SK-N-SH (cell line): ENCODE measurements around the gene GCNT3. TPM values are rescaled to one million over a fixed set of nuclear protein-coding genes. Genes with fewer than 3 reads are reported as not detected.
A peak's percentile ranks its signal among the peaks of the same experiment; 100 is the strongest.

Experiments used
- CTCF ChIA-PET: fragments of 300-600, 350-600 bp; formaldehyde crosslinking; extraction: SDS; loops from one replicate; lab custom pipeline; 2021; lab: Yijun Ruan, JAX
- POLR2A ChIA-PET: fragments of 350-600 bp; sonication (Branson Sonifier 250); formaldehyde crosslinking; extraction: SDS; loops from one replicate; lab custom pipeline; 2020; ENCODE audit warnings: antibody characterized with exemption, inconsistent platforms; lab: Yijun Ruan, JAX
- DNase-seq: peaks from one replicate; pipeline ENCODE4 v3.0.0; 2012
- H2AFZ ChIP-seq: fragments of 200-600 bp; sonication (generic); 2 replicates; pipeline ENCODE4 v1.8.1; 2016; ENCODE audit warnings: antibody characterized with exemption, mild to moderate bottlenecking, low read depth
- H3F3A ChIP-seq: fragments of 200-600 bp; sonication (generic); replicated peaks from 2 replicates; pipeline ENCODE3; 2016; ENCODE audit warnings: antibody characterized with exemption, mild to moderate bottlenecking; ENCODE audit not compliant: insufficient read depth
- H3K27ac ChIP-seq, 2 experiments: fragments of 200-500 bp in 1 of 2; fragments of 200-600 bp in 1 of 2; sonication (Bioruptor generic) in 1 of 2; sonication (generic), shearing (Covaris generic) in 1 of 2; 2 replicates each; pipeline versions ENCODE4 v1.5.1 to v1.6.1; 2014 to 2016; ENCODE audit warnings: low read depth in 2 of 2, inconsistent platforms in 1 of 2, low read length in 1 of 2, mild to moderate bottlenecking in 1 of 2, mixed read lengths in 1 of 2
- H3K27me3 ChIP-seq: fragments of 200-600 bp; sonication (generic), shearing (Covaris generic); 2 replicates; pipeline ENCODE4 v1.6.1; 2016; ENCODE audit warnings: mixed run types; ENCODE audit not compliant: insufficient read depth
- H3K36me3 ChIP-seq, 2 experiments: fragments of 200-500 bp in 1 of 2; fragments of 200-600 bp in 1 of 2; sonication (Bioruptor generic) in 1 of 2; sonication (generic) in 1 of 2; replicated peaks in 1 of 2; 2 replicates each; pipeline versions ENCODE3 to v1.5.1; 2014 to 2016; ENCODE audit warnings: low read length in 1 of 2, mild to moderate bottlenecking in 1 of 2; ENCODE audit not compliant: insufficient read depth in 2 of 2, control insufficient read depth in 1 of 2
- H3K4me1 ChIP-seq, 2 experiments: fragments of 200-500 bp in 1 of 2; fragments of 200-600 bp in 1 of 2; sonication (Bioruptor generic) in 1 of 2; sonication (generic), shearing (Covaris generic) in 1 of 2; 2 replicates each; pipeline versions ENCODE4 v1.5.1 to v1.6.1; 2014 to 2016; ENCODE audit warnings: low read depth in 1 of 2, low read length in 1 of 2, mixed run types in 1 of 2; ENCODE audit not compliant: insufficient read depth in 2 of 2, control insufficient read depth in 1 of 2
- H3K4me2 ChIP-seq: fragments of 200-600 bp; sonication (generic), shearing (Covaris generic); 2 replicates; pipeline ENCODE4 v1.6.1; 2017; ENCODE audit warnings: mixed run types
- H3K4me3 ChIP-seq, 2 experiments: fragments of 200-500 bp in 1 of 2; fragments of 200-600 bp in 1 of 2; sonication (Bioruptor generic) in 1 of 2; sonication (generic), shearing (Covaris generic) in 1 of 2; 2 replicates each; pipeline versions ENCODE4 v1.5.1 to v1.8.1; 2014 to 2016; ENCODE audit warnings: low read depth in 2 of 2, inconsistent platforms in 1 of 2, low read length in 1 of 2, mild to moderate bottlenecking in 1 of 2, mixed read lengths in 1 of 2, moderate library complexity in 1 of 2
- H3K79me2 ChIP-seq: fragments of 200-600 bp; sonication (generic); 2 replicates; pipeline ENCODE4 v1.8.1; 2017; ENCODE audit warnings: mild to moderate bottlenecking; ENCODE audit not compliant: insufficient read depth
- H3K9ac ChIP-seq: fragments of 200-600 bp; sonication (generic); 2 replicates; pipeline ENCODE4 v1.6.1; 2017; ENCODE audit warnings: mixed run types
- H3K9me2 ChIP-seq: fragments of 200-600 bp; sonication (generic); 2 replicates; pipeline ENCODE4 v1.6.1; 2017; ENCODE audit warnings: mixed run types
- H3K9me3 ChIP-seq: fragments of 200-600 bp; sonication (generic); 2 replicates; pipeline ENCODE4 v1.6.1; 2017; ENCODE audit warnings: mixed run types, mild to moderate bottlenecking, moderate library complexity
- H4K20me1 ChIP-seq: fragments of 200-600 bp; sonication (generic); 2 replicates; pipeline ENCODE4 v1.6.1; 2017; ENCODE audit warnings: mild to moderate bottlenecking, mixed run types; ENCODE audit not compliant: insufficient read depth
- CTCF ChIP-seq: fragments of 200-600 bp; sonication (generic); IDR thresholded peaks from 2 replicates; pipeline ENCODE4 v1.6.1; 2017; ENCODE audit warnings: antibody characterized with exemption, mild to moderate bottlenecking, moderate library complexity
- TAF1 ChIP-seq: IDR thresholded peaks from 2 replicates; pipeline ENCODE4 v1.6.1; 2012; ENCODE audit warnings: low read depth, mild to moderate bottlenecking, low read length, moderate library complexity, borderline replicate concordance
- YY1 ChIP-seq: IDR thresholded peaks from 2 replicates; pipeline ENCODE4 v1.4.0; 2012; ENCODE audit warnings: low read depth, mild to moderate bottlenecking
- WGBS: methylation state at CpG from one replicate; pipeline ENCODE4 v1.1.6; 2017; ENCODE audit warnings: low lambda C conversion rate; 5-methylcytosine and 5-hydroxymethylcytosine counted together
- polyA plus RNA-seq, 3 experiments: library from polyadenylated mRNA; depleted of rRNA; stranded (reverse); fragments of >200 nt; gene quantifications; 2 replicates each; pipeline ENCODE4 v1.2.3, GENCODE V29; 2012

GCNT3 gene, protein sequence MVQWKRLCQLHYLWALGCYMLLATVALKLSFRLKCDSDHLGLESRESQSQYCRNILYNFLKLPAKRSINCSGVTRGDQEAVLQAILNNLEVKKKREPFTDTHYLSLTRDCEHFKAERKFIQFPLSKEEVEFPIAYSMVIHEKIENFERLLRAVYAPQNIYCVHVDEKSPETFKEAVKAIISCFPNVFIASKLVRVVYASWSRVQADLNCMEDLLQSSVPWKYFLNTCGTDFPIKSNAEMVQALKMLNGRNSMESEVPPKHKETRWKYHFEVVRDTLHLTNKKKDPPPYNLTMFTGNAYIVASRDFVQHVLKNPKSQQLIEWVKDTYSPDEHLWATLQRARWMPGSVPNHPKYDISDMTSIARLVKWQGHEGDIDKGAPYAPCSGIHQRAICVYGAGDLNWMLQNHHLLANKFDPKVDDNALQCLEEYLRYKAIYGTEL
- 0.08 TPM in 1 of 2 replicates, not detected in the other for polyA plus RNA-seq (2012; rRNA removed)
- polyA plus RNA-seq (2012; cell fraction: cytosol; rRNA removed), result 0.03 and 0.08 TPM in 2 replicates
- polyA plus RNA-seq (2012; cell fraction: nucleus; rRNA removed), result 0.02 and 0.05 TPM in 2 replicates

DNA sequence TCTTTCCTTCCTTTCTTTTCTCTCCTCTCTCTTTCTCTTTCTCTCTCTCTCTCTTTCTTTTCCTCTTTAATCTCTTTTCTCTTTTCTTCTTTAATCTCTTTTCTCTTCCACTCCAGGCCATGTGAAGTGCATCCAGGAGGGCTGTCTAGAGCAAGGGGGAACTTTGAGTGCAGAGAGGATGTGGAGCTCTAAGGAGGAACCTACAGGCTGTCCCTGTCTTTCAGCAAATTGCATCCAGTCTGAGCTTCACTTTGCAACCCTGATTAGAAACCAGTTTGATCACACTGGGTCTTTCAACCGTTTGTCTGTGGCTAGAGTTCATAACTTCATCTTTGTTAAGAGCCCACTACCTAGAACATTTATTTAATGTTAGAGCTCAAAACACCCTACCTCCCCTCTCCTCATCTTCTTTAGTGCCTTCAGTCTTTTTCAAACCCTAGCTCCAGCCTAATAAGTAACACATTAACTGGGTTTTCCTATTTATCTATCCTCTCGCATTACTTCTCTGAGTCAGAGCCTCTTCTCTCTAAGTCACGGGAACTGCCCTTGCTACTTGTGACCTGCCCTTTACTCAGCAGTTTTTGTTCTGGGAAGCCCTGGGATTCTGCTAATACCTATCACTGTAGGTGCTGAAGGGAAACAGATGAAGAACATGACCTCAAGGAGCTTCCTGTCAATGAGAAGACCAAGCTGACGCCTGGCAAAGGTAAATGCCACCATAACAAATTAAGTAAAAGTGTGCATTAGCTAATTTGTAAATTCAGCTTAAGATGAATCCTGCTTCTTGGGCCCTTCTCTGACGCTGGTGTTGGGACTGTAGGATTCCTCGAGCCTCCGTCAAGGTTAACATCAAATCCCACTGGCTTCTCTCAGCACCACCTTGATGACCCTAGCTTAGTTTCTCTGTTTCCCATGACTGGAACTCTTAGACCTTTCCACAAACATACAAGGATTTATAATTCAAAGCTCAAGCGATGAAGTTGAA, at the start of gene GCNT3:
GCNT3 (plus strand) TSS at position 508 of the 985 bp plus-strand sequence. CDS start 6,456 bp downstream, outside the sequence.
- no peaks in the 10 kb centered on the region for H3K4me1 ChIP-seq
- H3K79me2 ChIP-seq, result no peaks in the 10 kb centered on the region
- no peak within 1 kb of the TSS for H3K4me2 ChIP-seq
- H3K27ac ChIP-seq, result no peak within 1 kb of the TSS
- no peak within 1 kb of the TSS for H3K4me3 ChIP-seq
- H3K36me3 ChIP-seq, result no peaks in the 10 kb centered on the region
- H3F3A ChIP-seq, result no peaks in the 10 kb centered on the region
- no peaks in the 10 kb centered on the region for H3K9me3 ChIP-seq
- no peak within 1 kb of the TSS for H2AFZ ChIP-seq
- H3K9ac ChIP-seq, result no peak within 1 kb of the TSS
- no peak for DNase-seq
- WGBS, result 21% methylated on average over 8 of the region's 8 CpGs
- CTCF ChIA-PET, result interaction anchor here (0.6 to 1.2 kb wide), 3 partner anchors 30 to 79 kb away, joined by 3 to 4 read pairs (median 3); no protein-coding TSS in a partner anchor
- H4K20me1 ChIP-seq, result no peaks in the 10 kb centered on the region
- peaks cover 8% of the 10 kb centered on the region; the same call in 1 of the 2 replicates for H3K27me3 ChIP-seq
- H3K9me2 ChIP-seq, result no peaks in the 10 kb centered on the region
- POLR2A ChIA-PET, result no interaction called here
- no peak for TF ChIP-seq YY1

DNA sequence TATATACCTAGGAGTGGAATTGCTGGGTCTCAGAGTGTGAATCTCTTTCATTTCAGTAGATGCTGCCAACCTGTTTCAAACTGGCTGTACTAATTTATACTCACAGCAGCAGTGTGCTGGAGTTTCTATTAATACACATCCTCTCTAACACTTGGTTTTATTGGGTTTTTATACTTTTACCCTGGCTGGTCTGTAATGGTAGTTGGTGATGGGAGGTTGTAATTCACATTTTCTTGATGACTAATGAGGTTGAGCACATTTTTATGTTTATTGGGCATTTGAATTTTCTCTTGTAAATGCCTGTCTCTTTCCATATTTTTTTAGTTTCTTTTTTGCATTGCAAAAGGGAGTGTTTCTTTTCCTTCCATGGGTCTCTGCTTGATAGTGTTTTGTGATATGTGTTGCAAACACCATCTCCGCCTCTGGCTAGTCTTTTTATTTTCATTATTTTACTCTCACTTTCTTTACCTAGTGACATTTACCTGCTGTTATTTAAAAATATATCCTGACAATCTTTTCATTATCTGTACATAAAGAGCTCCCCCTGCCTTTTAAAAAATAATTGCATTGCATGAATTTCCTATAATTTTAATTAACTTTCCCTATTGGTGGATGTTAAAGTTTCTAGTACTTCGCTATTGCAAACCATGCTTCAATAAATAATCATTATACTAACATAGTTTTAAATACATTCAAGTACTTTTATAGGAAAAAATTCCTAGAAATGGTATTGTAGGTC, 49.0 kb upstream of the GCNT3 start:
- Histone ChIP-seq H3K9ac (no peak overlapping the region), H3K27me3 (no peaks in the 10 kb centered on the region), H3K36me3 (no peaks in the 10 kb centered on the region), H3F3A (no peaks in the 10 kb centered on the region), H3K9me3 (peaks cover 7% of the 10 kb centered on the region), H3K4me3 (no peak overlapping the region), H4K20me1 (no peaks in the 10 kb centered on the region), H3K4me1 (no peaks in the 10 kb centered on the region), H3K27ac (no peak overlapping the region), H3K9me2 (no peaks in the 10 kb centered on the region), H3K79me2 (no peaks in the 10 kb centered on the region), H3K4me2 (no peak overlapping the region), H2AFZ (no peak overlapping the region)
- TF ChIP-seq TAF1, result no peak
- peak; percentile 27; the same call in 1 of the 2 replicates for TF ChIP-seq CTCF
- WGBS, result 79% methylated on average over 2 of the region's 2 CpGs
- ChIA-PET POLR2A (no interaction called here), CTCF (no interaction called here)
- no peak for DNase-seq
